Astrocyte of the spinal cord (primary cell): ENCODE results near the gene ANKH.
A peak's percentile ranks its signal among the peaks of the same experiment; 100 is the strongest.

Experiments used
- DNase-seq: peaks from one replicate; pipeline ENCODE4 v3.0.0; 2011; ENCODE audit warnings: low read depth, low spot score
- H3K4me3 ChIP-seq: 2 replicates; pipeline ENCODE4 v1.5.1; 2011; ENCODE audit warnings: low read depth, mild to moderate bottlenecking, low read length, moderate library complexity
- CTCF ChIP-seq: IDR thresholded peaks from 2 replicates; pipeline ENCODE4 v1.5.1; 2012; ENCODE audit warnings: low read depth, mild to moderate bottlenecking, low read length, inconsistent platforms
- in situ Hi-C: cut with HindIII; loops from 2 replicates; pipeline ENCODE4 v1.10.0; 2017; ENCODE audit warnings: low sequenced_read_pairs

The ANKH gene

GRCh38 chr5:14834584-14835550 is 36.7 kb downstream of the ANKH start:
- TF ChIP-seq CTCF = no peak
- H3K4me3 ChIP-seq = no peak overlapping the region
- DNase-seq = peak; percentile 37
- in situ Hi-C loops = no loop called here

- in situ Hi-C loops = no loop called here
- no peak for TF ChIP-seq CTCF
- DNase-seq = no peak
- no peak overlapping the region for H3K4me3 ChIP-seq
Measured at GRCh38 chr5:14834062-14834461, 37.5 kb downstream of the ANKH start.

- DNase-seq = no peak
- in situ Hi-C loops = no loop called here
- H3K4me3 ChIP-seq = no peak overlapping the region
- TF ChIP-seq CTCF = no peak
Measured at GRCh38 chr5:14831006-14831338, 40.6 kb downstream of the ANKH start.

GRCh38 chr5:14830210-14831005 is 41.2 kb downstream of the ANKH start:
- peak; percentile 69 for DNase-seq
- TF ChIP-seq CTCF = no peak
- in situ Hi-C loops = no loop called here
- H3K4me3 ChIP-seq = no peak overlapping the region

- no peak for DNase-seq
- TF ChIP-seq CTCF = no peak
- in situ Hi-C loops = no loop called here
- no peak overlapping the region for H3K4me3 ChIP-seq
Measured at GRCh38 chr5:14829396-14829795, 42.2 kb downstream of the ANKH start.

- in situ Hi-C loops = no loop called here
- no peak for DNase-seq
- no peak for TF ChIP-seq CTCF
- H3K4me3 ChIP-seq = no peak overlapping the region
Measured at GRCh38 chr5:14826714-14827113, 44.9 kb downstream of the ANKH start.
